Upper lobe of right lung (tissue), 1 donor: ENCODE results near the gene ATP6V1C2. TPM values are rescaled to one million over a fixed set of nuclear protein-coding genes. Genes with fewer than 3 reads are reported as not detected.

Source experiments
- ATAC-seq: fragments of 200-7000 bp; cut with Tn5 transposase; one replicate; pipeline ENCODE4 v1.9.1; 2020; ENCODE audit warnings: mild to moderate bottlenecking, moderate library complexity
- DNase-seq: peaks from one replicate; pipeline ENCODE4 v3.0.0-alpha.2; 2020
- H3K27ac ChIP-seq: fragments of 200-600 bp; one replicate; pipeline ENCODE4 v1.8.0; 2022
- H3K27me3 ChIP-seq: fragments of 200-600 bp; one replicate; pipeline ENCODE4 v1.8.0; 2022; ENCODE audit warnings: mild to moderate bottlenecking
- H3K36me3 ChIP-seq: fragments of 200-600 bp; one replicate; pipeline ENCODE4 v1.8.0; 2022
- H3K4me1 ChIP-seq: fragments of 200-600 bp; one replicate; pipeline ENCODE4 v1.8.0; 2022
- H3K4me3 ChIP-seq: fragments of 200-600 bp; one replicate; pipeline ENCODE4 v1.8.0; 2022; ENCODE audit warnings: mild to moderate bottlenecking
- H3K9me3 ChIP-seq: fragments of 200-600 bp; one replicate; pipeline ENCODE4 v1.8.0; 2022
- intact Hi-C: fragments of 100-400 bp; cut with DNase I; formaldehyde crosslinking; loops from one replicate; pipeline ENCODE4 v1.11.0; 2022
- total RNA-seq: library from RNA; stranded (reverse); fragmentation: NEBNext Ultra II Directional; extraction: Animal tissue kit (Norgen Biotek cat#: 25700); gene quantifications from one replicate; pipeline ENCODE4 v1.2.1, GENCODE V29; 2021
- TF ChIP-seq, protein P1 (sequence below): fragments of 200-600 bp; IDR thresholded peaks from one replicate; pipeline ENCODE4 v1.8.0; 2022; ENCODE audit warnings: antibody characterized with exemption
- donor health status: DM: no; HTN: yes; CAD: no; lungs with severe emphysema.

ATP6V1C2 gene
- total RNA-seq, 1 donor from 2014 or later: not detected

DNA sequence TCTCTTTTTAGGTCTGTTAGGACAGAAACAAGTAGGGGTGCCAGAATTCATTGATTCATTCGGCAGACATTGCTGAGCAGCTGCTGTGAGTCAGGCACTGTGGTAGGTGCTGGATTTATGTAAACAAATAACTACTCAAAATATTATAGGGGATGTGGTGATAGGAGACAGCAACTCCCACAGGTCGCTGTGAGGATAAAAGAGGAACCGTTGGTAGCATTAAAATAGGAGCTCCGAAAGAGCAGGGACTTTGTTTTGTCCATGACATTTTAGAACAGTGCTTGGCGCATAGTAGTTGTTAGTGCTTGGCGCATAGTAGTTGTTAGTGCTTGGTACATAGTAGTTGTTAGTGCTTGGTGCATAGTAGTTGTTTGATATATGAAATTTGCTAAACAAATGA, 29.2 kb downstream of the ATP6V1C2 start:
- intact Hi-C loops: no loop called here
- no peak overlapping the region for H3K27ac ChIP-seq
- H3K36me3 ChIP-seq: no peaks in the 10 kb centered on the region
- H3K4me3 ChIP-seq: no peak overlapping the region
- ATAC-seq (no peak), DNase-seq (no peak)
- H3K27me3 ChIP-seq: no peaks in the 10 kb centered on the region
- H3K4me1 ChIP-seq: no peaks in the 10 kb centered on the region
- H3K9me3 ChIP-seq: no peaks in the 10 kb centered on the region
- TF ChIP-seq, protein P1, sequence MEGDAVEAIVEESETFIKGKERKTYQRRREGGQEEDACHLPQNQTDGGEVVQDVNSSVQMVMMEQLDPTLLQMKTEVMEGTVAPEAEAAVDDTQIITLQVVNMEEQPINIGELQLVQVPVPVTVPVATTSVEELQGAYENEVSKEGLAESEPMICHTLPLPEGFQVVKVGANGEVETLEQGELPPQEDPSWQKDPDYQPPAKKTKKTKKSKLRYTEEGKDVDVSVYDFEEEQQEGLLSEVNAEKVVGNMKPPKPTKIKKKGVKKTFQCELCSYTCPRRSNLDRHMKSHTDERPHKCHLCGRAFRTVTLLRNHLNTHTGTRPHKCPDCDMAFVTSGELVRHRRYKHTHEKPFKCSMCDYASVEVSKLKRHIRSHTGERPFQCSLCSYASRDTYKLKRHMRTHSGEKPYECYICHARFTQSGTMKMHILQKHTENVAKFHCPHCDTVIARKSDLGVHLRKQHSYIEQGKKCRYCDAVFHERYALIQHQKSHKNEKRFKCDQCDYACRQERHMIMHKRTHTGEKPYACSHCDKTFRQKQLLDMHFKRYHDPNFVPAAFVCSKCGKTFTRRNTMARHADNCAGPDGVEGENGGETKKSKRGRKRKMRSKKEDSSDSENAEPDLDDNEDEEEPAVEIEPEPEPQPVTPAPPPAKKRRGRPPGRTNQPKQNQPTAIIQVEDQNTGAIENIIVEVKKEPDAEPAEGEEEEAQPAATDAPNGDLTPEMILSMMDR: no peak

DNA sequence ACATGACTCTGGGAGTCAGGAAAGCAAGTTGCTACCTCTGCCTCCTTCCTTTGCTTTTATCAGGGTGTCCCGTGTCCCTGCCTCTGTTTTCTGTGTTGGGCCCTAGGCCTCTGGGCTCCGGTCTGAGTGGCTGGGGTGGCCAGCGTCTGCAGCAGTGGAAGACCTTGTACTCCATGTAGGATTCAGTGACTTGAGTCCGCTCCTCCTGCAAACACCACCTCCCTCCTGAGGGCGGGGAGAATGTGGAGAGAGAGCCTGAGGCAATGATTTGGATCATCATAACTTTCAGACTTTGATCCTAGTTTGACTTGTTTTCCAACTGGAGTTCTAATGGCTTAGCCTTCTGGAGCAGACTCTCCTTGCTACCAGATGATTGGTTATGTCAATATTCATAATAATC, 30.8 kb downstream of the ATP6V1C2 start:
- TF ChIP-seq, protein P1: no peak
- ATAC-seq: no peak
- no peak for DNase-seq

DNA sequence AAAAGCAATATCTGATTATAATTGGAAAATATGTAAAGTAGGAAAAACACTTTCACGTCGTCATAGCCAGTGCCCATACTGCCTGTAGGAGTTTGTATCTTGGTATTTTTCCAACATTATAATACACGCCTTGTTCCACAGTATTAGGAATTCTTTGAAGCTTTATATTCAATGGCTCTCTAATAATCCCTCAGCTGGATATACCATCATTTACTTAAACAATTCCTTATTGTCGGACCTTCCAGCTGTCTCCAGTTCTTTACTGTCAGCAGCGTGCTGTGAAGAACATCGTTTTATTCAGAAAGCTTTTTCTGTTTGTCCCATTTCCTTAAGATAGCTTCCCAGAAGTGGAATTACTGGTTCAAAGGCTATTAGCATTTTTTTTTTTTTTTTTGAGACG, 31.7 kb downstream of the ATP6V1C2 start:
- intact Hi-C loops: no loop called here
- Histone ChIP-seq H3K4me1 (no peaks in the 10 kb centered on the region), H3K4me3 (no peak overlapping the region), H3K36me3 (no peaks in the 10 kb centered on the region), H3K27ac (no peak overlapping the region), H3K9me3 (no peaks in the 10 kb centered on the region), H3K27me3 (no peaks in the 10 kb centered on the region)
- TF ChIP-seq, protein P1: no peak
- DNase-seq: no peak
- no peak for ATAC-seq

More for the DNA sequence above, 30.8 kb downstream of the ATP6V1C2 start:
- intact Hi-C loops: no loop called here
- Histone ChIP-seq H3K27ac (no peak overlapping the region), H3K4me3 (no peak overlapping the region), H3K4me1 (no peaks in the 10 kb centered on the region), H3K36me3 (no peaks in the 10 kb centered on the region), H3K27me3 (no peaks in the 10 kb centered on the region), H3K9me3 (no peaks in the 10 kb centered on the region)

DNA sequence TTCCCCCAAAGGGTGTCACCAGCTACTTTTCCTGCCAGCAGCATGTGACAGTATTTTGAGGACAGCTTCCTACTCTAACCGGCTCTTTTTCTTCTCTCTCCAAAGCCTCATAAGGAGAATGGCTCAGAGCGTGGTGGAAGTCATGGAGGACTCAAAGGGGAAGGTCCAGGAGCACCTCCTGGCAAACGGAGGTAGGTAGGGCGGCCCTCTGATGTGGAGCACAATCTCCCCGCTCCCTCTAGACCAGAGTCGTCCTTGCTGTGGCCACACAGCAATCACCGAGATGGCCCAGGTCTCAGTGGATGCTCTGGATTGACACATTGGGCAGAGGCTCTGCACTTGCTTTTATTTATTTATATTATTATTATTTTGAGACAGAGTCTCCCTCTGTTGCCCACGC, 32.4 kb downstream of the ATP6V1C2 start:
- TF ChIP-seq, protein P1: no peak
- H3K4me1 ChIP-seq: no peaks in the 10 kb centered on the region
- no peaks in the 10 kb centered on the region for H3K36me3 ChIP-seq
- DNase-seq (no peak), ATAC-seq (no peak)
- H3K27ac ChIP-seq: no peak overlapping the region
- intact Hi-C loops: no loop called here
- no peaks in the 10 kb centered on the region for H3K27me3 ChIP-seq
- no peak overlapping the region for H3K4me3 ChIP-seq
- H3K9me3 ChIP-seq: no peaks in the 10 kb centered on the region

GRCh38 chr2:10755621-10756020, 34.2 kb downstream of the ATP6V1C2 start:
- Histone ChIP-seq H3K4me1 (no peaks in the 10 kb centered on the region), H3K27ac (no peak overlapping the region), H3K4me3 (no peak overlapping the region), H3K36me3 (no peaks in the 10 kb centered on the region), H3K27me3 (no peaks in the 10 kb centered on the region), H3K9me3 (no peaks in the 10 kb centered on the region)
- intact Hi-C loops: no loop called here
- ATAC-seq (no peak), DNase-seq (no peak)
- TF ChIP-seq, protein P1: no peak

DNA sequence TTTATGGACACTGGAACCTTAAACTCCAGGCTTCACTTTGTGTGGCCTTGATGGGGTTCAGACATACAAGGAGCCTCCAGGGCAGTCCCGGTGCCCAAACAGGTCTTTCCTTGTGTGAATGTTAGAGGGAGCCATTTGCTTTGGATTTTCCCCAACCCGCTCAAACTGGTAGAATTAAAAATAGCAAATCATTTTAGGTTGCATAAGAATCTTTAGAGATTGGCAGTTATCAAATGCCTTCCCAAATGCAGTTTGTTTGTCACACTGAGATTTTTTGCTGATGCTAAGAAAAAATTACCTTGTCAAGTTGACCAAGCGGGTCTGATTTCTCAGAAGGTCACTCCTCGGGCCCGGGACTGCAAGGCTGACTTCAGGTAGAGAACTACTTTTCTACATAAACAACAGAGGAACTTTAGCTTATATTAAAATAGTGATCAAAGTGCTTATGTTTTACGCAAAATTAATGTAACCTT, 36.4 kb downstream of the ATP6V1C2 start:
- Histone ChIP-seq H3K4me3 (no peak overlapping the region), H3K4me1 (no peaks in the 10 kb centered on the region), H3K27ac (no peak overlapping the region), H3K27me3 (no peaks in the 10 kb centered on the region), H3K36me3 (no peaks in the 10 kb centered on the region), H3K9me3 (no peaks in the 10 kb centered on the region)
- DNase-seq (no peak), ATAC-seq (no peak)
- intact Hi-C loops: no loop called here
- TF ChIP-seq, protein P1: no peak
